Spleen (tissue), 11 donors: ENCODE results near the gene PODXL. TPM values are rescaled to one million over a fixed set of nuclear protein-coding genes. Genes with fewer than 3 reads are reported as not detected.

Source experiments
- DNase-seq: peaks from one replicate; pipeline ENCODE4 v3.0.0-alpha.2; 2020
- H3K27ac ChIP-seq, 8 donors: fragments of 200-600 bp; sonication (generic) in 7 of 8; 1 replicate in 4 of 8; 2 replicates in 4 of 8; pipeline versions ENCODE4 v1.5.0 to v1.8.0; 2016 to 2021; ENCODE audit warnings: inconsistent platforms in 4 of 8, mild to moderate bottlenecking in 4 of 8, moderate library complexity in 1 of 8
- H3K27me3 ChIP-seq, 7 donors: fragments of 200-600 bp; sonication (generic) in 6 of 7; replicated peaks in 1 of 7; 1 replicate in 4 of 7; 2 replicates in 3 of 7; pipeline versions ENCODE4 v1.5.0 to v1.8.0; 2016 to 2021; ENCODE audit warnings: inconsistent platforms in 3 of 7, mild to moderate bottlenecking in 1 of 7
- H3K36me3 ChIP-seq, 6 donors: fragments of 200-600 bp; sonication (generic) in 5 of 6; 1 replicate in 4 of 6; 2 replicates in 2 of 6; pipeline versions ENCODE4 v1.5.0 to v1.8.0; 2016 to 2021; ENCODE audit warnings: inconsistent platforms in 2 of 6
- H3K4me1 ChIP-seq, 6 donors: fragments of 200-600 bp; sonication (generic) in 5 of 6; 1 replicate in 3 of 6; 2 replicates in 3 of 6; pipeline versions ENCODE4 v1.5.0 to v1.8.0; 2016 to 2021; ENCODE audit warnings: inconsistent platforms in 3 of 6
- H3K4me3 ChIP-seq, 8 donors: fragments of 200-600 bp; sonication (generic) in 7 of 8; 1 replicate in 4 of 8; 2 replicates in 4 of 8; pipeline versions ENCODE4 v1.5.0 to v1.8.0; 2016 to 2021; ENCODE audit warnings: inconsistent platforms in 4 of 8, mild to moderate bottlenecking in 4 of 8, moderate library complexity in 2 of 8
- H3K9me3 ChIP-seq, 8 donors: fragments of 200-600 bp; sonication (generic) in 7 of 8; 1 replicate in 4 of 8; 2 replicates in 4 of 8; pipeline versions ENCODE4 v1.5.0 to v1.8.0; 2016 to 2021; ENCODE audit warnings: inconsistent platforms in 4 of 8
- CTCF ChIP-seq, 11 experiments: fragments of 200-600 bp in 7 of 11; fragments of 450-650 bp in 4 of 11; sonication (generic) in 4 of 11; IDR thresholded peaks in 8 of 11; conservative IDR thresholded peaks in 3 of 11; 1 replicate in 7 of 11; 2 replicates in 4 of 11; pipeline versions ENCODE4 v1.4.0 to v1.8.0; 2016 to 2021; ENCODE audit warnings: antibody characterized with exemption in 11 of 11, inconsistent platforms in 4 of 11, mild to moderate bottlenecking in 1 of 11
- POLR2A ChIP-seq, 3 donors: fragments of 450-650 bp; IDR thresholded peaks; one replicate each; pipeline ENCODE4 v1.5.1; 2017; ENCODE audit warnings: antibody characterized with exemption in 3 of 3, mild to moderate bottlenecking in 1 of 3
- POLR2AphosphoS5 ChIP-seq, 3 donors: sonication (generic); formaldehyde crosslinking; IDR thresholded peaks; one replicate each; pipeline ENCODE4 v1.5.1; 2017; ENCODE audit warnings: antibody characterized with exemption in 3 of 3
- WGBS, 5 donors: extraction: QIAGEN DNeasy Blood & Tissue Kit in 3 of 5; methylation state at CpG; one replicate each; pipeline versions ENCODE4 v1.1.5 to v1.1.7; 2013 to 2018; 5-methylcytosine and 5-hydroxymethylcytosine counted together
- intact Hi-C: fragments of 100-400 bp; cut with DNase I; formaldehyde crosslinking; loops from one replicate; pipeline ENCODE4 v1.15.0; 2023; ENCODE audit warnings: low total_unique reads
- polyA plus RNA-seq, 3 donors: library from polyadenylated mRNA; stranded (reverse); fragments of 200-250 nt; gene quantifications; one replicate each; pipeline ENCODE4 v1.2.1, GENCODE V29; 2013
- total RNA-seq, 7 donors: library from RNA; depleted of rRNA in 3 of 7; stranded (reverse); fragments of >200 nt in 3 of 7; fragmentation: NEBNext Ultra II Directional in 4 of 7; extraction: Animal tissue kit (Norgen Biotek cat#: 25700) in 4 of 7; gene quantifications; one replicate each; pipeline versions ENCODE4 v1.1.0 to v1.2.1, GENCODE V29; 2016 to 2021
- donor health status: healthy with polysubstance abuse.
- donor health status: DM: no; HTN: no; CAD: no; lungs with moderate emphysema.
- donor health status: DM: no; HTN: no; CAD: no.
- donor health status: Bipolar disorder and iron deficiency.
- donor health status: healthy.
- donor health status: DM: no; HTN: no; CAD: no.
- donor health status: DM: yes; HTN: yes; CAD: no.

PODXL gene
- total and polyA plus RNA-seq, 10 donors: 1.9 to 27.5 (median 16.0) TPM

- Histone ChIP-seq H3K4me3 (no peak overlapping the region), H3K9me3 (no peaks in the 10 kb centered on the region), H3K36me3 (peaks cover 0 to 42% (median 3%) of the 10 kb centered on the region in 6 donors), H3K27ac (no peak overlapping the region), H3K27me3 (no peaks in the 10 kb centered on the region), H3K4me1 (peaks cover 0 to 8% (median 0%) of the 10 kb centered on the region in 6 donors)
- TF ChIP-seq CTCF (IDR thresholded peaks at IDR 0.05 in 8 of 11, conservative IDR thresholded peaks at IDR 0.05 in 3 of 11) (no peak), POLR2AphosphoS5 (IDR thresholded peaks at IDR 0.05) (no peak), POLR2A (IDR thresholded peaks at IDR 0.05) (no peak)
- DNase-seq: no peak
- WGBS, 5 donors: 72 to 96% (median 85%) methylated on average over 2 of the region's 2 CpGs
- intact Hi-C loops: no loop called here
These were observed 73.6 kb downstream of the PODXL start for GRCh38 chr7:131482800-131483199.

- peaks cover 0 to 42% (median 3%) of the 10 kb centered on the region in 6 donors for H3K36me3 ChIP-seq
- TF ChIP-seq CTCF (IDR thresholded peaks at IDR 0.05 in 8 of 11, conservative IDR thresholded peaks at IDR 0.05 in 3 of 11) (no peak), POLR2A (IDR thresholded peaks at IDR 0.05) (no peak), POLR2AphosphoS5 (IDR thresholded peaks at IDR 0.05) (no peak)
- 80 to 91% (median 87%) methylated on average over 4 of the region's 4 CpGs for WGBS, 5 donors
- intact Hi-C loops: no loop called here
- H3K27ac ChIP-seq: no peak overlapping the region
- H3K4me1 ChIP-seq: peaks cover 0 to 8% (median 0%) of the 10 kb centered on the region in 6 donors
- no peaks in the 10 kb centered on the region for H3K9me3 ChIP-seq
- no peaks in the 10 kb centered on the region for H3K27me3 ChIP-seq
- no peak for DNase-seq
- no peak overlapping the region for H3K4me3 ChIP-seq
These were observed 75.8 kb downstream of the PODXL start for GRCh38 chr7:131480384-131481315.

- no peak for TF ChIP-seq CTCF (IDR thresholded peaks at IDR 0.05 in 8 of 11, conservative IDR thresholded peaks at IDR 0.05 in 3 of 11)
- no peak for TF ChIP-seq POLR2A (IDR thresholded peaks at IDR 0.05)
- TF ChIP-seq POLR2AphosphoS5 (IDR thresholded peaks at IDR 0.05): no peak
- Histone ChIP-seq H3K27me3 (no peaks in the 10 kb centered on the region), H3K36me3 (peaks cover 2 to 80% (median 20%) of the 10 kb centered on the region in 6 donors), H3K27ac (no peak overlapping the region), H3K9me3 (peaks cover 0 to 4% (median 0%) of the 10 kb centered on the region in 8 donors), H3K4me1 (peaks cover 0 to 8% (median 0%) of the 10 kb centered on the region in 6 donors), H3K4me3 (no peak overlapping the region)
- DNase-seq: no peak
- WGBS, 5 donors: 90 to 96% (median 95%) methylated on average over 2 of the region's 2 CpGs
- intact Hi-C loops: no loop called here
These were observed 79.7 kb downstream of the PODXL start for GRCh38 chr7:131476740-131477139.
